NCI-H526 (cell line): ENCODE data around the gene KIF25.

ENCODE experiments used
- DNase-seq, 2 experiments: peaks; one replicate each; lab custom pipeline; 2025; lab: John Stamatoyannopoulos, UW

Gene KIF25

DNA sequence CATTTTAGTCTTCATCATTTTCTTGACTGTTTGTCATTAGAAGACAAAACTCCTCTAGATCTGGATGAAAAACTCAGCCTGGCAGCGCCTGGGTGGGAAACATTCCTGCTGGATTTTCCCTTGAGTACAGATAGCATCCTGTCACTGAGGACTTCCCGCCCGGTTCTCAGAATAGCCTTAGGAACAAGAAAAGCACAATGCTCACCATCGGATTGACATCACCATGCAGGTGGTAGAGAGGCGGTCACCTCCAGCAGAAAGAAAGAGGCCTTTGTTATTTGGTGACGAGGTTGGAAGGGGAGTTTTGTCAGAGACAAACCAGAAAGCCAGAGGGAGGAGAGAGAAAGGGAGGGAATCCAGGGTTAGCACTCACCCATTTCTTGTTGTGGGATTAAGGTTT is 39.8 kb downstream of the KIF25 start:
- peak; percentile 60 to 79 for DNase-seq

DNA sequence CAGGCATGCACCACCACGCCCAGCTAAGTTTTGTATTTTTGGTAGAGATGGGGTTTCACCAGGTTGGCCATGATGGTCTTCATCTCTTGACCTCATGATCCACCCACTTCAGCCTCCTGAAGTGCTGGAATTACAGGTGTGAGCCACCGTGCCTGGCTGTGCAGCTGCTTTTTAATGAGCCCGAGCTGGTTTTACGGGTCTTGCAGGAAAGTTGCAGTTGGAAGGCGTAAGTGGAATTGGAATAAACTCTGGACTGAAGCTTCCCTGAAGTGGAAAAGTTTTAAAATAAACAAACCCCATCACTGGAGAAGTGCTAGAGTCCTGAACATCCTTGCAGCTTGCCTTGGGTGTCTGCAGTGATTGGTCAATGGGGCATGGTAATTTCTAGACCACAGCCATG is 40.4 kb downstream of the KIF25 start:
- DNase-seq, result peak in 1 of 2 experiments; percentile 15

DNA sequence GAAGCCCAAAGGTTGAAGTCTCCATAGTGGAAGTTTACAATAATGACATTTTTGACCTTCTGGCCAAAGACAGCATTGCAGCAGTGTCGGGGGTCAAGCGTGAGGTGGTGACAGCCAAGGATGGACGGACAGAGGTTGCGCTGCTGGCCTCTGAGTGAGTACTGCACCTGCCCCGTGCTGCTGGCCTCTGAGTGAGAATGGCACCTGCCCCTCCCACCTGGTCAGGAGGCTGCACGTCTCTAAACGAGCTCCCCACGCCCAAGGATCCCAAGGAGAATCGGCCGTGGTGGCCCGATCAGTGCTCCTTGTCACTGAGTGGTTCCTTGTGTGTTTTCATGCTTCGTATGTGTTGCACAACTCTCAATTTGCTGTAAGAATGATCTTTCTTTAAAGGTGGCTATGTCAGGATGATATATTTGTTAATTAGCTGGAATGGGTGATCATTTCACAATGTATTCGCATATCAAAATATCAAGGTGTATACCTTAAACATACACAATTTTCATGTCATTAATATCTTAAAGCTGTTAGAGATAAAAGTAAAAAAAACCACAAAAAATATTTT is 41.2 kb downstream of the KIF25 start:
- DNase-seq, result no peak

DNA sequence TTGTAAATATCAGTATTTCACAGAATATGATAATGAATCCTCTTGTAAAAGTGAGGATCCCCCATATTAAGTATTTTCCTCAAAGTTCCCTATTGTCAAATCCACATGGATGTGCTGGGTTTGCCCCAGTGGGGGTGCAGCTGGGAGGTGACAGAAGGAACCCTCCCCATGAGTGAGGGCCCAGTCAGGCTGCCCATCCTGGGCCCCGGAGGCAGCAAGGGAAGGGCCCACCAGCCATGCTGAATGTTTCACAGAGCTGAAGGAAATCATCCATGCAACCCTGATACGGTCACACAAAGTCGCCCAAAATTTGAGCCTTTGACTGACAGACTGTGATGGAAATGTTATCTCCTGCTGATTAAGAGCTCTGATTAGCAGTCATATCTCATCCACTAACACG is 41.8 kb downstream of the KIF25 start:
- DNase-seq, result no peak

DNA sequence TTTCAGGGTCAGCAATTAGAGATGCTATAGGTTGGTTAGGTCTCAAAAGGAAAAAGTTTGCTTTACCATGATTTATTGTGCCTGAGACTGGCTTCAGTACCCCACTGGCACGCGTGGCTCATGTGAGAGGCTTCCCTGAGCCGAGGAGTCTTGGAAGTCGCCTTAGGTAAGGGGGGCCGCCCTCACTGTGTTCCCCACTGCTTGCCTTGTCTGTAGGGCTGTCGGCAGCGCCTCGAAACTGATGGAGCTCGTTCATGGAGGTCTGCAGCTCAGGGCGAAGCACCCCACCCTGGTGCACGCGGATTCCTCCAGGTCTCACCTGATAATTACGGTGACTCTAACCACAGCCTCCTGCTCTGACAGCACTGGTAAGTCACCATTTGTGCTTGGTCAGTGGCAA is 42.4 kb downstream of the KIF25 start:
- no peak for DNase-seq

DNA sequence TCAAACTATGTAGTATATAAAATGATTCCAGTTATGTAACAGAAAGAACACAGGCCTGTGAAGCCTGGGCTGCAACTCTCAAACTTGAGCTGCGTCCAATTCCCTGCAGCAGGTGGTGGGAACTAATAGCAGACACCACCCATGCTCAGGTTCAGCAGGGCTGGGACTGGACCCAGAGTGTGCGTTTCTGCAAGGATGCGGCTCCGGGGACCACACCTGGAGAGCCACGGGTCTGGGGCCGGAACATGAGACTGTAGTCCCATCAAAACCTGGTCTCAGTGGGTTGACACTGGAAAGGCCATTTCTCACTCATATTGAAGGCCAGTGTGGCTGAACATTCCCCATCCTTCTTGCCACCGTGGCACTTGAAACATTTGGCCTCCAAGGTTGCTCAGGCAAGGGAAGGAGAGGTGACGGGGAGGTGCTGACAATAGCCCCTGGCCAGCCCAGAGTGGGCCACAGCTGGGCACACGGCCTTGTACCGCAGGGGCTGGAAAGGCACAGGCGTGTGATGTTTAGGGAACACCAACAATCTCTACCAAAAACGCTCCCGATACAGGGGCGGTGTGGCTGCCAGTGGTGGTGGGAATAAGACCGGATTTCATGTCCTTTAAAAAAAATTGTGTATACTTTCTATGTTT is 43.5 kb downstream of the KIF25 start:
- DNase-seq, result no peak

DNA sequence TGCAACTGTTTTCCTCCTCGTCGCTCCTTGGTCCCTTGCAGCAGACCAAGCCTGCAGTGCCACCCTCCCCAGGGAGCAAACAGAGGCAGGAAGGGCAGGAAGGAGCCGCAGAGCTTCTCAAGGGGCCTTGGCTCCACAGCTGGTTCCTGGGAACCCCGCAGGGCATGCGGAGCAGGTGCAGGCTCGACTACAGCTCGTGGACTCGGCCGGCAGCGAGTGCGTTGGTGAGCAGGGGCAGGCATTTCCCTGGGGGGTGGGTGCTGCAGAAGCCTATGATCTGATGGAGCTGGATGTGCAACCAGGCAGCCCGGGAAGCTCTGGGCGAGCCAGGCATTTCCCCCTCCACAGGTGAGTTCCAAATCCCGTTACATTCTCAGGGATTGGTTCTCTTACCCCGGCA is 44.5 kb downstream of the KIF25 start:
- no peak for DNase-seq

DNA sequence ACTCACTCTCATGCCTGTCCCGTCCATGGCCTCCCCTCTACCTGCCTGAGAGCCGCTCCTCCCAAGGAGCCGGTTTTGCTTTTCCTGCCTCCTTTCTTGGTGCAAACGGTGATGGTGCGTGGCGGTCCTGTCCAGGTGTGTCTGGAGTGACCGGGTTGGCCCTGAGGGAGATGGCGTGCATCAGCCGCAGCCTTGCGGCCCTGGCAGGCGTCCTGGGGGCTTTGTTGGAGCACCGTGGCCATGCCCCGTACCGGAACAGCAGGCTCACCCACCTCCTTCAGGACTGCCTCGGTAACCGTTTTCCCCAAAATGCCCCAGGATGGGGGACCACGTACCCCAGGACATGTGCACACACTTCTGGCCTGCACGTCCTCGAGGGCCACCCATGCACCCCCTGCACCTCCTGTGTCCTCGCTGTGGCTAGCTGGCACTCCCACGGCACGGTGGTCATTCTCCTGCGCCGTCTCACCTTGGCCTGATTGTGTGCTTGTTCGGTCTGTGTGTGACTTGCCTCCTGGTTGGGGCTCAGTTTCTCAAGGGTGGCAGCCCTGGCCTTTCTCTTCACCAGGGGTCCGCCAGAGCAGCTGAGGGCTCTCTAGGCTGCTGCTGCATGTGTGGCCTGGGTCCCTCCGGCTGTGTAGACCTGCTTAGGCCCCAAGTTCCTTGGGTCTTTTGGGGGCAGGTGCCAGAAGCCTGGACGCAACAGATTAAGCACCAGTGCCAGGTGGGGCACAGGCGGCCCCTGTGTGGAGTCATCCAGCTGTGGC is 45.1 kb downstream of the KIF25 start:
- no peak for DNase-seq

DNA sequence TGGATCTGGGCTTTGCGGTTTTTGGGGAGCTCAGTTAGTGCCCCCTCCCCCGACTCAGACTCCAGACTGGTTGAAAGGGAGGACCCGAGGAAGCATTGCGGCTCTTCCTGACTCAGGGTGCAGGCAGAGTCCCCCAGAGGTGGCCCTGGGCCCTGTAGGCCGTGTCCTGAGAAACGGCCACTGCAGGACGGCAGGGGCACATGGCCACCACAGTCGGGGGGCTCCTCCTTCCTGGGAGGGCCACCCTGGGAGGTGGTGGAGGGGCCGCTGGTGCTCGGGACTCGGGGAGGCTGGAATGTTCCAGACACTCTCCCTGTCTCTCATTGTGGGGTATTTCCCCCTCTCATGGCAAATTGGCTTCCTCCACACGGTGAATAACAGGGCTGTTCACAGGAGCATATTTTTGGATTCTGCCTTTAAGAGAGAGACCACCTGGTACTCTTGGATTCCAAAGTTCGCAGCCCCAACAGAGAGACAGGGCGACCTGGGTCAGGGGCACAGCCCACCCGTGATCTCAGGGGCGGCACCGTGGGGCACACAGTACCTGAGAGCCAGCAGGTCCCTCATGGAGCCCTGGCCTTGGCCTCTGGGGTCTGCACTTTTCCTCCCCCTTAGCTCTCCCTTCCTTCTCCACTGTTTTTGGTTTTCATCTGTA is 45.8 kb downstream of the KIF25 start:
- DNase-seq, result no peak

DNA sequence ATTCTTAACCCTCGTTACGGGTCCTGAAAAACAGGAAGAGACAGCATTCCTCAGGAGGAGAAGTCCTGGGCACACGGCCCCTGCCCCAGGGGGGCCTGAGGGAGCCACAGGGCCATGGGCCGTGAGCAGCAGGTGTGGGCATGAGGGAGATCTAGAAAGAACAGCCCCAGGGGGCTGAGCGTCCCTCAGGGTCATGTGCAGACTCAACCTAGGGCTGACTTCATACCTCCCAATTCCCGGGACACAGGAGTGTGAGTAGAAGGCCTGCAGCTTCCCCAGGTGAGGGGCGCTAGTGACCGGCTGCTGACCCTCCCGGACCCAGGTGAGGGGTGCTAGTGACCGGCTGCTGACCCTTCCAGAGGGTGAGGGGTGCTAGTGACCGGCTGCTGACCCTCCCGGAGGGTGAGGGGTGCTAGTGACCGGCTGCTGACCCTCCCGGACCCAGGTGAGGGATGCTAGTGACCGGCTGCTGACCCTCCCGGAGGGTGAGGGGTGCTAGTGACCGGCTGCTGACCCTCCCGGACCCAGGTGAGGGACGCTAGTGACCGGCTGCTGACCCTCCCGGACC is 46.5 kb downstream of the KIF25 start:
- DNase-seq, result no peak

DNA sequence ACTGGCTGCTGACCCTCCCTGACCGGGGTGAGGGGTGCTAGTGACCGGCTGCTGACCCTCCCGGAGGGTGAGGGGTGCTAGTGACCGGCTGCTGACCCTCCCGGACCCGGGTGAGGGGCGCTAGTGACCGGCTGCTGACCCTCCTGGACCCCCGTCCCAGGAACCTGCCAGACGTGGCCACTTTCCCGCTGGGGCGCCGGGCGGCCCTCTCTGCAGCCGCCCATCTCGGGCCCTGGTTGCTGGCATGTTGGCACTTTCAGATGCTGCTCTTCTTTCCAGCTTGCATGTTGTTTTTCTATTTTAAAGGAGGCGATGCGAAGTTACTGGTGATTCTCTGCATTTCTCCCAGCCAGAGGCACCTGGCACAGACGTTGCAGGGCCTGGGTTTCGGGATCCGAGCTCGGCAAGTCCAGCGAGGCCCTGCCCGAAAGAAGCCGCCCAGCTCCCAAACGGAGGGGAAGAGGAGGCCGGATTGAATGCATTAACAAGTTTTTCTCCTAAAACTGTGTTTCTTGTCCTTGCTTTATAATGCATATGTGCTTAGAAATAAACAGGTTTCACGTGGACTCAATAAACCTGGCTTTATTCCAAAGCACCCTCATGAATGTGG is 47.2 kb downstream of the KIF25 start:
- no peak for DNase-seq

DNA sequence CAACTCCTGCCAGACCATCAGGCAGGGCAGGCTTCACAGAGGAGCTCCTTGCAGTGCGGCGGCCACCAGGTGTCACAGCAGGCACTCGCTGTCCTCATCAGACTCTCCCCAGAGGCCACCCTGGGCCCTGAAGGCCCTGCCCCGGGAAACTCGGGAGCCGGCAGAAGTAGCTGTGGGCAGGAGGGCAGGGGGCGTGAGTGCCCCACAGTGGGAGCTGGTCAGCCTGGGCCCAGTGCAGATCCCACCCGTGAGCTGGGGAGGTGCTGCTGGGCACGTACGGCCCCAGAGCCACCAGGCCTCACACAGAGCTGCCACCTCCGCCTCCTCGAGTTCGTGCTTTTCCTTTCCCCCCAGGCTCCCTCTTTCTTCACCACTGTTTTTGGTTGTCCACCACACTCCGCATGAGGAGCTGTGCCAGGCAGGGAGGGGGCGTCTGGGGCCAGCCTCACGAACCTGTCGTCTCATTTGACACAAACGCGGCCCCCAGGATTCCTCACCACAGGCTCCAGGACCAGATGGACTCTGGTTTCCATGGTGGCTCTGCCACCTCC is 47.7 kb downstream of the KIF25 start:
- DNase-seq, result peak in 1 of 2 experiments; percentile 39

DNA sequence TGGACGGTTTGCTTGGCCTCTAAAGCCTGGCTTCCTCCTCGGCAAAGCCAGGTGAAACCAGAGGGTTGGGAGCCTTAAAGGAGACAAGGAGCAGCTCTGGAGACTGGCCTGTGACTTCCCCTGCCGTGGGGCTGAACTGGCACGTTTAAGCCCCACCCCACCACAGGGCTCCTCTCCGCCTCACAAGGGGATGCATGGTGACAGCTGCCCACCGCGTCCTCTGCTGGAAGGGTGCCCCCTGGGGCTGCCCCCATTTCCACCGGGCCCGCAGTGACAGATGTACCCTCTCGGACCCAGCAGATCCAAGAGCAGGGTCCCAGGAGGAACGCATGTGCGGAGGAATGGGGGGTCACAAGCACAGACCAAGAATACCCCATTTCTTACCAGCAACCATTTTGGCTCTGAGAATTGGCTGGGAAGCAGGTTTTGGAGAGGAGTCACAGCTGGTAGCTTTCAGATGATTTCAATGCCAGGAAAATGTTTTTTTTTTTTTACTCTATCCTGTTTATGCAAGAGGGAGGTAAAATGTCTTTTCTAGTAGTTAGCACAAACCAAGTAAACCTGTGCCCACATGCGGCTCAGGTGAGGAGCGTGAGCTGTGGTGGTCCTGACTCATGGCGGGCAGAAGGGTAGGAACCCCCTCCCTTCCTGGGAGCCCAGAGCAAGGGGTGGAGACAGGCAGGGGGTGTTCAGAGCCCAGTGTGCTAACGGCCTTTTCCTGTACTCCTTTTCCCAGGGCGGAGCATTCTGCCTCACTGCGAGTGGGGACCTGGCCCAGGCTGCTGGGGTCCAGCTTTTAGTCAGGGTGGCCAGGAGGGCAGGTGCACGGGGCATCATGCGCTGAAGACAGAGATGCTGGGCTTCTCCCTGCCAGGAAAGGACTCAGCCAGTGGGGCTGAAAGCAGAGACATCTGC is 48.5 kb downstream of the KIF25 start:
- no peak for DNase-seq

DNA sequence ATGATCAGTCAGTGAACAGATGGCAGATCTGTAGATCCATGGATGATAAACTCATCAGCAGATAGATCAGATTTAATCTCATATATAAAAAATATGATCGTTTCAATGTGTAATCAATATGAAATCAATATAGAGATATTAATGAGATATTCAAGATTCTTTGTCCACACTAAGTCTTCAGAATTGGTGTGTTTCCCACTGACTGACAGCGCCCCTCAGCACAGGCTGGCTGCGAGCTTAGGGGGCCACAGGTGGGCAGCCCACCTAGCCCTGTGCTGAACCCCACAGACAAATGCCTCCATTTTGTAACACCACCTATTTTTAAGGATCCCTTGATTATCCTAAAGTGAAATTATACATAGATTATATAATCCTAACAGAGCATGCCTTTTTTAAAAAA is 49.2 kb downstream of the KIF25 start:
- no peak for DNase-seq

DNA sequence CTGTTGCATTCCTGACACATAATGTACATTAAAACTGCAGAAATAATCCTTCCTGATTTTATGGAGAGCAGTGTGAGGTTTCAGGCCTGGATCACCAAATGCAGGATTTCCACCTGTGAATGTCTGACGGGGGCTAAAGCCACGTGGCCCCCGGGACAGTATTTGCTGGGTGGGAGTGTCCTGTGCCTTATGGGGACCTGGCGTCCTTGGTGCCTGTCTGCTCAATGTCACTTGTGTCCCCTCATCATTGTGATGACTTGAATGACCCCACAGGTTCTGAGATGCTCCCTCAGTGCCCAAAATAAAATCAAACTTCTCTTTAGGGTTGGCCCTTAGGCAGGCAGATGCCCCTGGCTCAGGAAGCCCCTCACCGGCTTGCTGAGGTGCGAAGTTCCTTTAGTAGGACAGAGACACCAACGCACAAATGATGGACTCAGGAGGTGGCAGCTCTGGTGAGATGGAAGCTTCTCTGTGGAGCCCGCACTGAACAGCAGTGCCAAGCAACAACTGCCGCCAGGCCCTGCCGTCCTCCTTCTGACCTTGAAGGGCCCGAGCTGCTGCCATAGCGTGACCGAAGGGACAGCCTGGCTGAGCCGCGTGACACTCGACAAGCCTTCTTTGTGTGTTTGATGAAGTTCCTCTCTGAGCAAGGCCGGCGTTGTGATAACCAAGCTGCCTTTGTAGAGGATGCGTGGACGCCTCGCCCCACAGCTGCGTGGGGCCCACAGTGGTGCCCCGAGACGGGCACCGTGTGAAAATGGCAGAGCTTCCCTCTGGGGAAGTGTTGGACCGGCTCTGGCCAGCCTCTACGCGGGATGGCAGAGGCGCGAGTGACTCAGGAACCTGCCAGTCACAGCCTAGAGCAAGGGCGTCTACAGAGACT is 50.6 kb downstream of the KIF25 start:
- DNase-seq, result no peak

DNA sequence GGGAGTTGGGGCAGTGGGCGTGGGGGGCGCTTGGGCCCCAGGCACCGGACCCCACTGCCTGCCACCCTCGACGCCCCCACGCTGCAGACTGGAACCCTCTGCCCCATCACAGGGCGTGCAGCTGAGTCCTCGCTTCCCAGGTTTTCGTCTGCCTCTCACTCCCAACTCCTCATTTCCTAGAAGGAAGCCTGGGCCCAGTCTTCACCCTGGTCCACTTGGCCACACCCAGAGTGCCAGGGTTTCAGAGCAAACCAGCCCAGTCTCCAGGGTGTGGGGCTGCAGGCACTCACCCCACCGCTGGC is 51.2 kb downstream of the KIF25 start:
- no peak for DNase-seq

DNA sequence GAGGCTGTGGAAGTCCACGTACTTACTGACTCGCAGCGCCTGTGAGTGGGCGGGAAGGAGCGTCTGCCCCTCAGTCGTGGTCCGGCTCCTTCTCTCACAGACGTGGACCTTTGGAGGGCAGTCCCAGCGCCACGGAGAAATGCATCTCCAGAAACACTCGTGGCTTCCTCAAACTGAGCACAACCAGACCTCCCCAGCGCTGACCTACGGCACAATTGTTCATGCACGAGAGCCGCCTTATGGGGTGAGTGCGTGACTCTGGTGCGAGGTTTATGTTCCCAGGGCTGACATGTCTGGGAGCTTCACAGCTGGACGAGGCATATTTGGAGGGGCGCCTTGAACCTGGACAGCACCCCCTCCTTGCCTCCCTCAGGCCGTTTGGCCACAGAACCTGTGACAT is 51.8 kb downstream of the KIF25 start:
- DNase-seq, result no peak

DNA sequence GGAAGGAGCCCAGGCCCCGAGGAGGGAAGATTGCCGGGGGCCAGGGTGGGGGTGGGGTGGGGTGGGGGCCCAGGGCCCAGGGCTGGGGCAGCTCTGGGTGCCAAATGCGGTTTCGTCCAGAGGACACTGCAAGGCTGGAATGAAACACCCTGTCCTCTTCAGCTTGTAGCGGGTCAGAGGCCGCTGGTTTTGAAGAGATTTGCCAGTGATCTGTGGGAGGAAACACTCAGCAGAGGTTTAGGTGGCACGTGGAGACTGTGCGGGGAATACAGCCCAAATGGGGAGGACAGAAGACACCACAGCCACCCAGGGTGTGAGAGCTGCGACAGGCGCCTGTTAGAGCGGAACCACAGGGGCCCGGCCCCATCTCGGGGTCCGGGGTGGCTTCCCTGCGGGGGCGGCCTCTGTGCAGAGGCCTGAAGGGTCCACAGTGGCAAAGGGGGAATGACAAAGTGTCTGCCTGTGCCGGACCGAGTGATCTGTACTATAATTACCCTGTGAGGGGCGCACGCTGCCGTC is 52.3 kb downstream of the KIF25 start:
- DNase-seq, result no peak

DNA sequence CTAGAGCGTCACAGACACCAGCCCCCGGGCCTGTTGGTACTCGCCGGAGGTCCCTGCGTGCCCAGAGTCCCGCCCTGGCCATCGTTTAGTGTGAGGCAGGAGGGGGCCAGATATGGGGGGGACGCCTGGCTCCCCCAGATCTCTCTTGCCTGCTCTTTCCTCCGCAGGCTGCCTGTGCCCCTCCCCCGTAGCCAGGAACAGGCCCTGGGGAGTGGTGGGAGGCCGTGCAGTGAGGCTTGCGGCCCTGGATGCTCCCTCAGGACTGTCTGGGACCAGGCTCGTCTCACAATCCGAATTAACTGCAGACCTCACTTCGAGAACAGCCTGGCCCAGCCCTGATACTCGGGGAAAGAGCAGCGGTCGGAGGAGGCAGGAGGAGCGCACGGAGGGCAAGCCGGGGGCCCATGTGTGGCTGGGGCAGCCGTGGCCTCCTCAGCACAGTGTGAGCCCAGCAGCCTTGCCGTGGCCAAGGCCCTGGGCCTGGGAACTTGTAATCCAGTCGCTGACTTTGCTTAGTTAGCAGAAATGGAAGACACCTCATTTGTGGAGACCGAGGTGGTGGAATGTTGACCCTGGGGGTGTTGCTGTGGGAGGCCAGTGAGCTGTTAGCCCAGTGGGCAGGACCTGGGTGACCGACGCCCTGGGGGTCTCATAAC is 52.9 kb downstream of the KIF25 start:
- DNase-seq, result no peak
